ENCODE results near the gene DNAH7. TPM values are rescaled to one million over a fixed set of nuclear protein-coding genes. Genes with fewer than 3 reads are reported as not detected.
"Not testable (repeated sequence)": the region's sequence is repeated elsewhere in the genome, so short reads cannot be mapped to it uniquely, and the experiment has no call there.

Gene DNAH7
- total and polyA plus RNA-seq, 2 of the 4 experiments (the other 2 are of a cell fraction): 0.22 to 0.36 TPM

- H2AFZ ChIP-seq (replicated peaks; ENCODE audit: low read length, poor library complexity); H2BK20ac ChIP-seq (ENCODE audit: low read depth, low read length); H3K4me3 ChIP-seq (ENCODE audit: insufficient read depth, low read depth, low read length); H3K36me3 ChIP-seq (ENCODE audit: control insufficient read depth, insufficient read depth, low read length); H3K27me3 ChIP-seq (ENCODE audit: control insufficient read depth, insufficient read depth, low read length); H3K4ac ChIP-seq (ENCODE audit: low read depth, low read length); in situ Hi-C loops (cut with MboI; ENCODE audit: low sequenced_read_pairs); DNase-seq; H3K9me1 ChIP-seq (ENCODE audit: insufficient read depth, low read length); H3K14ac ChIP-seq (replicated peaks; ENCODE audit: low read depth, low read length); dilution Hi-C loops (cut with HindIII; ENCODE audit: low sequenced_read_pairs, unreplicated experiment); BruUV-seq (replicated peaks); ATAC-seq (ENCODE audit: low read depth); H3K79me1 ChIP-seq (ENCODE audit: low read depth in 1 of 2, low read length in 2 of 2); H3K23ac ChIP-seq (ENCODE audit: low read depth, low read length); H3K18ac ChIP-seq (ENCODE audit: low read depth, low read length); H3K9ac ChIP-seq (ENCODE audit: low read depth, low read length); H2AK9ac ChIP-seq (replicated peaks; ENCODE audit: low read depth, low read length, poor library complexity); CTCF ChIA-PET; H2BK15ac ChIP-seq (ENCODE audit: low read depth, low read length); H3K27ac ChIP-seq (ENCODE audit: insufficient read depth, low read length); H4K5ac ChIP-seq (ENCODE audit: low read depth, low read length); H4K91ac ChIP-seq (ENCODE audit: insufficient read depth, low read depth, low read length); intact Hi-C loops (cut with micrococcal nuclease); H3K9me3 ChIP-seq (ENCODE audit: control insufficient read depth, insufficient read depth, low read length); H3K4me1 ChIP-seq (ENCODE audit: control insufficient read depth, insufficient read depth, low read length); H2BK5ac ChIP-seq (ENCODE audit: low read depth, low read length, poor library complexity, severe bottlenecking); H4K8ac ChIP-seq (ENCODE audit: low read depth in 2 of 2, low read length in 2 of 2); H4K20me1 ChIP-seq (ENCODE audit: insufficient read depth, low read length); H3K56ac ChIP-seq (ENCODE audit: extremely low read depth, insufficient read depth, low read length); H3K4me2 ChIP-seq (ENCODE audit: low read depth, low read length); H2BK120ac ChIP-seq (ENCODE audit: low read depth, low read length); H2AK5ac ChIP-seq (ENCODE audit: low read depth, low read length): not testable (repeated sequence)
- WGBS, 2 experiments (ENCODE audit: extremely low coverage in 2 of 2, insufficient read length in 1 of 2): no CpG with 5 or more reads among the region's 4 CpGs
- POLR2A ChIA-PET (ENCODE audit: unreplicated experiment): interaction anchor here (0.6 kb wide), 1 partner anchor 252 kb away, joined by 3 read pairs; no protein-coding TSS in a partner anchor
These were observed 151.5 kb downstream of the DNAH7 start for GRCh38 chr2:195917021-195917600.

Data from IMR-90 (cell line).